Kidney capillary endothelial cell (primary cell): Measurements from ENCODE around the gene UNC5B.
A peak's percentile ranks its signal among the peaks of the same experiment; 100 is the strongest.

ENCODE experiments used
- DNase-seq: peaks from one replicate; pipeline ENCODE4 v3.0.0-alpha.2; 2018; ENCODE audit warnings: low spot score

Gene UNC5B

GRCh38 chr10:71319800-71320392, 107.5 kb downstream of the UNC5B start:
- DNase-seq, result no peak

GRCh38 chr10:71320592-71320991, 108.2 kb downstream of the UNC5B start:
- DNase-seq, result no peak

- no peak for DNase-seq
Measured at GRCh38 chr10:71321386-71321785, 109.0 kb downstream of the UNC5B start.

GRCh38 chr10:71323407-71323806, 111.0 kb downstream of the UNC5B start:
- DNase-seq, result peak; percentile 40

GRCh38 chr10:71324743-71325142, 112.4 kb downstream of the UNC5B start:
- DNase-seq, result no peak

- DNase-seq, result no peak
Measured at GRCh38 chr10:71325267-71325666, 112.9 kb downstream of the UNC5B start.

GRCh38 chr10:71326464-71326881, 114.1 kb downstream of the UNC5B start:
- DNase-seq, result no peak

GRCh38 chr10:71330789-71331404, 118.5 kb downstream of the UNC5B start:
- DNase-seq, result no peak

GRCh38 chr10:71331736-71332135, 119.4 kb downstream of the UNC5B start:
- no peak for DNase-seq

- DNase-seq, result no peak
Measured at GRCh38 chr10:71332466-71332865, 120.1 kb downstream of the UNC5B start.

- no peak for DNase-seq
Measured at GRCh38 chr10:71333129-71333887, 120.9 kb downstream of the UNC5B start.

GRCh38 chr10:71334221-71334791, 121.9 kb downstream of the UNC5B start:
- DNase-seq, result no peak

GRCh38 chr10:71335173-71335708, 122.9 kb downstream of the UNC5B start:
- DNase-seq, result no peak

- no peak for DNase-seq
Measured at GRCh38 chr10:71336632-71337031, 124.3 kb downstream of the UNC5B start.

GRCh38 chr10:71337219-71337701, 124.9 kb downstream of the UNC5B start:
- DNase-seq, result no peak

- DNase-seq, result no peak
Measured at GRCh38 chr10:71338728-71339495, 126.5 kb downstream of the UNC5B start.

GRCh38 chr10:71339796-71340589, 127.6 kb downstream of the UNC5B start:
- no peak for DNase-seq

- DNase-seq, result no peak
Measured at GRCh38 chr10:71342573-71343391, 130.4 kb downstream of the UNC5B start.

- DNase-seq, result no peak
Measured at GRCh38 chr10:71343392-71343773, 131.0 kb downstream of the UNC5B start.
